ENCODE data around the gene ZNF672.

GRCh38 chr1:248814351-248814750 is 23.7 kb upstream of the ZNF672 start:
- TF ChIP-seq TAF1 (IDR thresholded peaks at IDR 0.05; ENCODE audit: borderline replicate concordance, low read depth, low read length): no peak
- no peak for TF ChIP-seq POLR2AphosphoS5 (IDR thresholded peaks at IDR 0.05; ENCODE audit: low read depth, low read length)
- TF ChIP-seq POLR2A (IDR thresholded peaks at IDR 0.05; ENCODE audit: low read depth, low read length): no peak

Data from GM12892 (cell line).